Right atrium auricular region (tissue), 2 donors: ENCODE measurements around the gene PEX14. TPM values are rescaled to one million over a fixed set of nuclear protein-coding genes. Genes with fewer than 3 reads are reported as not detected.

Experiments used
- DNase-seq: peaks from one replicate; pipeline ENCODE4 v3.0.0-alpha.2; 2019; ENCODE audit warnings: low spot score
- H3K27ac ChIP-seq, 2 donors: fragments of 200-600 bp; sonication (generic); 1 replicate in 1 of 2; 2 replicates in 1 of 2; pipeline ENCODE4 v1.5.1; 2016 to 2019
- H3K27me3 ChIP-seq, 2 donors: fragments of 200-600 bp; sonication (generic); one replicate each; pipeline versions ENCODE4 v1.5.1 to v1.6.0; 2017 to 2019
- H3K36me3 ChIP-seq: fragments of 200-600 bp; sonication (generic); one replicate; pipeline ENCODE4 v1.5.1; 2016
- H3K4me1 ChIP-seq, 2 donors: fragments of 200-600 bp; sonication (generic); one replicate each; pipeline versions ENCODE4 v1.5.1 to v1.6.0; 2017 to 2019
- H3K4me3 ChIP-seq, 2 donors: fragments of 200-600 bp; sonication (generic); 1 replicate in 1 of 2; 2 replicates in 1 of 2; pipeline ENCODE4 v1.5.1; 2017 to 2019; ENCODE audit warnings: mild to moderate bottlenecking in 1 of 2, moderate library complexity in 1 of 2
- H3K9me3 ChIP-seq, 2 donors: fragments of 200-600 bp; sonication (generic); one replicate each; pipeline ENCODE4 v1.5.1; 2019
- total RNA-seq, 2 donors: library from RNA; depleted of rRNA; stranded (reverse); fragments of >200 nt; gene quantifications; one replicate each; pipeline ENCODE4 v1.1.0, GENCODE V29; 2016
- TF ChIP-seq, protein P1 (sequence below), 2 donors: fragments of 200-600 bp; sonication (generic); IDR thresholded peaks; one replicate each; pipeline ENCODE4 v1.5.1; 2019; ENCODE audit warnings: antibody characterized with exemption in 2 of 2

The PEX14 gene
- total RNA-seq, 2 donors from 2014 or later = 13.7 to 14.5 TPM

GRCh38 chr1:10588640-10589039 is 113.9 kb downstream of the PEX14 start:
- DNase-seq = no peak
- Histone ChIP-seq H3K27me3 (no peaks in the 10 kb centered on the region), H3K27ac (no peak overlapping the region), H3K4me1 (peaks cover 0 to 4% of the 10 kb centered on the region in 2 donors), H3K4me3 (no peak overlapping the region), H3K9me3 (no peaks in the 10 kb centered on the region), H3K36me3 (no peaks in the 10 kb centered on the region)
- TF ChIP-seq, protein P1, sequence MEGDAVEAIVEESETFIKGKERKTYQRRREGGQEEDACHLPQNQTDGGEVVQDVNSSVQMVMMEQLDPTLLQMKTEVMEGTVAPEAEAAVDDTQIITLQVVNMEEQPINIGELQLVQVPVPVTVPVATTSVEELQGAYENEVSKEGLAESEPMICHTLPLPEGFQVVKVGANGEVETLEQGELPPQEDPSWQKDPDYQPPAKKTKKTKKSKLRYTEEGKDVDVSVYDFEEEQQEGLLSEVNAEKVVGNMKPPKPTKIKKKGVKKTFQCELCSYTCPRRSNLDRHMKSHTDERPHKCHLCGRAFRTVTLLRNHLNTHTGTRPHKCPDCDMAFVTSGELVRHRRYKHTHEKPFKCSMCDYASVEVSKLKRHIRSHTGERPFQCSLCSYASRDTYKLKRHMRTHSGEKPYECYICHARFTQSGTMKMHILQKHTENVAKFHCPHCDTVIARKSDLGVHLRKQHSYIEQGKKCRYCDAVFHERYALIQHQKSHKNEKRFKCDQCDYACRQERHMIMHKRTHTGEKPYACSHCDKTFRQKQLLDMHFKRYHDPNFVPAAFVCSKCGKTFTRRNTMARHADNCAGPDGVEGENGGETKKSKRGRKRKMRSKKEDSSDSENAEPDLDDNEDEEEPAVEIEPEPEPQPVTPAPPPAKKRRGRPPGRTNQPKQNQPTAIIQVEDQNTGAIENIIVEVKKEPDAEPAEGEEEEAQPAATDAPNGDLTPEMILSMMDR (IDR thresholded peaks at IDR 0.05) = no peak

DNA sequence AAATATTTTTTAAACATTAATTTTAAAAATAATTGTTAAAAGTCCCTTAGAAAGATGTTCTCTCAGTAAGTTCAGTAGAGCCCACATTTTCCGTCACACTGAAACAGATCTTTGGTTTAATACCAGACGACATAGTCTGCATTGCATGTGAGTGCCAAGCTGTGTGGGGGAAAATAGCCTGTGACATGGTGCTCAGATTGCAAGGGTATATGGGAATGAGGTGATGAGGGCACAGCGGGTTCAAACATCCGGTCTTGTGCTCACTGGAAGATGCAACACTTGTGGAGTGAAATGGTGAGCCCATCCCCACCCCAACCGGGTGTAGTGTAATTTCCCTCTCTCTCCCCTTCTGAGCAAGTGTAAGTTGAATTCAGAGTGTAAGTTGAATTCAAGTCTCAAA is 114.3 kb downstream of the PEX14 start:
- Histone ChIP-seq H3K9me3 (no peaks in the 10 kb centered on the region), H3K27ac (no peak overlapping the region), H3K4me1 (peaks cover 0 to 8% of the 10 kb centered on the region in 2 donors), H3K36me3 (no peaks in the 10 kb centered on the region), H3K27me3 (no peaks in the 10 kb centered on the region), H3K4me3 (no peak overlapping the region)
- DNase-seq = no peak
- TF ChIP-seq, protein P1 (IDR thresholded peaks at IDR 0.05) = no peak

DNA sequence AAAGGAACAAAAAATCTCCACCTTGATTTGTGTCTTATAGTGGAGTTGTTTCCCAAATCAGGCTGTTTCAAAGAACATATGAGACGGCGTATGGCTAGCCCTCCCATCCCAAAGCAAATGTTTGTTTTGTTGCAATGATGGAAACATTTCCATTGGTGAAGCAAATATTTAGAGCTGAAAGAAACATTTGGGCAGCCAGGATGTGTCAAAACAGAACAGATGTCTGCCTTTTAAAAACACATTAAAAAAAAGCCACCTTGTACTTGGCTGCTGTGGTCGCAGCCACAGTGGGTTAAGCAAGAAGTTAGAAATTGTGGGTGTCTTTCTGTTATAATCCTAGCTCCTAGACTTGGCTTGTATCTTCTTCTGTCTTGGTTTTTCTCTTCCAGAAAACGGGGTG is 116.3 kb downstream of the PEX14 start:
- H3K36me3 ChIP-seq = no peaks in the 10 kb centered on the region
- TF ChIP-seq, protein P1 (IDR thresholded peaks at IDR 0.05) = no peak
- DNase-seq = no peak

GRCh38 chr1:10592373-10592772 is 117.6 kb downstream of the PEX14 start:
- no peaks in the 10 kb centered on the region for H3K36me3 ChIP-seq
- H3K9me3 ChIP-seq = no peaks in the 10 kb centered on the region
- TF ChIP-seq, protein P1 (IDR thresholded peaks at IDR 0.05) = no peak
- no peak overlapping the region for H3K27ac ChIP-seq
- no peak for DNase-seq
- no peak overlapping the region for H3K4me3 ChIP-seq
- H3K4me1 ChIP-seq = peaks cover 0 to 31% of the 10 kb centered on the region in 2 donors
- H3K27me3 ChIP-seq = no peaks in the 10 kb centered on the region

More for the DNA sequence above, 116.3 kb downstream of the PEX14 start:
- no peaks in the 10 kb centered on the region for H3K9me3 ChIP-seq
- H3K4me1 ChIP-seq = peaks cover 0 to 23% of the 10 kb centered on the region in 2 donors
- no peaks in the 10 kb centered on the region for H3K27me3 ChIP-seq
- no peak overlapping the region for H3K27ac ChIP-seq
- no peak overlapping the region for H3K4me3 ChIP-seq

DNA sequence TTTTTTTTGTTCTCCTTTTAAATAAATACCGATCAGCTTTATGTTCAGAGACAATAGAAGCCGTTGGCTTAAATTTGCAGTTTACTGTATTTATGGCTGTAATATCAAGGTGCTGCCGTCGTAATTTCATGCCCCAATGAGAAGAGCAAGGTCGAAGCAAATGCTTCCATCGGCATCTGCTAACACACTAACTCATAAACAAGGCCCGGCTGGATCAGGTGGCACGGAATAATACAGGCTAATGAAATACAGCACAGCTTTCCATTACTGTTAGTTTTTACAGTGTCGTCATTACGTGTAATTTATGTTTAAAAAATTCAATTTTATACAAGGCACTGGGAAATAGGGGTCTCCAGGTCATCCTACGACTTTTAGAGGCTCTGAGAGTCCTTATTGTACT is 119.0 kb downstream of the PEX14 start:
- Histone ChIP-seq H3K27ac (no peak overlapping the region), H3K36me3 (no peaks in the 10 kb centered on the region), H3K4me1 (peaks cover 0 to 31% of the 10 kb centered on the region in 2 donors), H3K9me3 (no peaks in the 10 kb centered on the region), H3K27me3 (no peaks in the 10 kb centered on the region), H3K4me3 (no peak overlapping the region)
- DNase-seq = no peak
- TF ChIP-seq, protein P1 (IDR thresholded peaks at IDR 0.05) = no peak

- Histone ChIP-seq H3K36me3 (no peaks in the 10 kb centered on the region), H3K27me3 (no peaks in the 10 kb centered on the region), H3K4me3 (no peak overlapping the region), H3K27ac (no peak overlapping the region), H3K4me1 (peaks cover 0 to 31% of the 10 kb centered on the region in 2 donors), H3K9me3 (no peaks in the 10 kb centered on the region)
- no peak for DNase-seq
- TF ChIP-seq, protein P1 (IDR thresholded peaks at IDR 0.05) = no peak
Observed at GRCh38 chr1:10594595-10595223, 120.0 kb downstream of the PEX14 start.
